SIG-M5 (cell line): ENCODE measurements around the gene KLF13.

Source experiments
- DNase-seq: peaks from one replicate; lab custom pipeline; 2025; lab: John Stamatoyannopoulos, UW

Gene KLF13

DNA sequence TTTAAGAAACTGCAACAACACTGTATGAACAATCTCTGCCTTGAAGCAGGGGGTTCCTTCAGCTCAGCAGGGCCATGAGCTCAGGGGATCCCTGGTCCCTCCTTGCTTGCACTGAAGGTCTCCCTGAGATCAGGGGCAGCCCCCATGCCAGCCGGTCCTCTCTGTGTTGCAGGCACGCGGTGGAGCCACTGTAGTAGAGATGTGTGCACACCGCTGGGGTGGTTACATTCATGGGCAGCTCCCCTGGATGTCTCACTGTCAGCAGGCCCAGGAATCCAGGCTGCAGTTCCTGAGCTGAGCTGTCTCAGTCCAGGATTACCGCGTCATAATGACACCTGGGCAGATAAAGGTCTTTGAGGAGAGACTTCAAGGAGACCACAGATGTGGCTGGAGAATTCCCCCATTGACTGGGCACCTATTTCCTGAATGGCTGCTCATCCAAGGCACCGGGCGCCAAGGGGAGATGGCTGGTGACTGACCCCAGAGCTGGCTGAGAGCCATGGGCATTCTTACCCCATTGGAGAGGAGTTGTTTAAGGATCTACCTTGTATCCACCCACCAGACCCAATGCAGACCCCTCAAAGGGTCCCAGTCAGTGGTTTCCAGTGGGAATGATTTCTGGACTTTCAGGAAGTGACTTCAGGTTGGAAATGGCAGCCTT is 10.4 kb upstream of the KLF13 start:
- DNase-seq, result no peak

DNA sequence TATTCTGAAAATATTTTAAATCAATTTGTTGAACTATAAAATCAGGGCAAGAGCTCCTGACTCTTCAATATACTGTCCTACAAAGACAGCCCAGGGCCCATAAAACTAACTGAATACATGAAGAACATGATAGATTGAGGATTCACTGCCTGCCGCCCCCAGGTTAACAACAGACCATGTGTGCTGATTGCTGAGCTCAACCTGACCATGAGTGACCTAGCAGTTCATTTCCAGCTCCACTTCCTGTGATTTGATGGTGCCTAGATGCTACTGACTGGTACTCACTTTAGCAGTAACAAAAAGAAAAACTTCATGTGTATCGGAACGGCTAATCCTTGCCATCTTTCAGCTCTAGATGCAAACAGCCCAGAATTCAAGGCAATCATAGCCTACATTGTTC is 9.6 kb upstream of the KLF13 start:
- no peak for DNase-seq

DNA sequence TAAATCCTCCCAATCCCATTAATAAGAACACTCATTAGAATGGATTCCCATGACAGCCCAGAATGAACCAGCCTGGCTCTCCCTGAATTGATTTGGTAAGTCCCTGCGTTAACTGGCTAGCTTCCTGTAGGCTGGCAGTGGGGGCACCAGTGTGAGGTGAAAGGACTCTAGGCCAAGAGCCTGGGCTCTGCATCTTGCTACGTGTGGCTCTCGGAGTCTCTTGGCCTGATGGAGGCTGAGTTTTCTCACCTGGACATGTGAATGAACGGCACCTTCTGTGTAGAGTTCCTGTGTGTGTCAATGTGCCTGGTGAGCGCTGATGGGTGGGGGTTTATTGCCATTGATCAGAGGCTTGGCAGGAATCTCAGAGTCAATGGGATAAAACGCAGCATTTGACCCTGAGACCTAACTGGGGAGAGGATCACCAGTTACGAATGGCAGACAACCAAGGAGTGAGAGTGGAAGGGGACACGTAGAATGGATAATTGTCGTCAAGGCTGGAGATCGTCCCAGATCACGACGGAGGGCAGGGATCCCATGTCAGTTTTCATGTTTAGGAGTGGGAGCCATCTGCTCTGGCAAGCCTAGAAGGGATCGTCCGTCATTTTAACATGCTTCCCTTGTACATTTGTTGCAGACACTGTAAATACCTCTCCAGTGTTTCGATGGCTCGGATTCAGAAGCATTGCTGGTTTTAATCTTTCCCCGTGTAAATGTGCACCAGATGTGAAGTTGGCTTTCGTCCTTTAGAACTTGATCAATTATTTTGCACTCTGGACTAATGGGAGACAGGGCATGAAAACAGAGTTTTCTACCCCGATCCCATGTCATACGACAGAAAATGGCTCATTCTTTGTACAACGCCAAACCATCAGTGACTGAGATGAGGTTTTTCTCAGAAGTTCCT is 9.0 kb upstream of the KLF13 start:
- DNase-seq, result no peak

DNA sequence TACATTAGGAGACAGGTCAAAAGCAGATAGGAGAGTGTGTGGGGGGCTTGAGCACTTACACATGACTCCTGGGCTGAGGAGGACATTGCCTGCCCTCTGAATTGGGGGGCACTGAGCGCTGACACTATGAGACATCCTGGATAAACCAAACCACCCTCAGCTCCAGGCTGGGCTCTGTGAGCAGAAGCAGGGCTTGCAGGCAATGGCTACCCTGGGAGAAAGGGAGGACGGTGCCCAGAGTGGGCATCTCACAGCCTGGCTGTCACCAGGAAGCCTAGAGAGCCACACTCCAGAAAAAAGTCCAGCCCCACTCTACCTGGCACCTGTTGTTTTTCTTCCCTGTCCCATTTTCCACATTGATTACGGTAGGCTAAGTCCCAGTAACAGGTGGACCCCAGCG is 8.2 kb upstream of the KLF13 start:
- DNase-seq, result no peak

DNA sequence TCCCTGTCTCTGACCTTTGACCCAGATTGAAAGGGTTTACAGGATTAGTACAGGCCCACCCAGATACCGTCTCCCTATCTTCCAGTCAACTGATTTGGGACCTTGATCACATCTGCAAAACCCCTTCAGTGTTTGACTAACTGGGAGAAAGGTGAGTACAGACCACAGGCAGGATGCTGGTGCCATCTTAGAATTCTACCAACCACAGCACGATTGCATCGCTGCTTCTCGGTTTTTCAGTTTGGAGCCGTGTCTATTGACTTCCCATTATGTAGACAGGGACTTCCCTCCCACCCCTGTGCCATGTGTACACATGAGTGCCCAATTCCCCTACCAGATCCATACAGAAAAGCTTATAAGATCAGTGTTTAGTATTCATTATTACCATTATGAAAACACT is 6.6 kb upstream of the KLF13 start:
- DNase-seq, result no peak

DNA sequence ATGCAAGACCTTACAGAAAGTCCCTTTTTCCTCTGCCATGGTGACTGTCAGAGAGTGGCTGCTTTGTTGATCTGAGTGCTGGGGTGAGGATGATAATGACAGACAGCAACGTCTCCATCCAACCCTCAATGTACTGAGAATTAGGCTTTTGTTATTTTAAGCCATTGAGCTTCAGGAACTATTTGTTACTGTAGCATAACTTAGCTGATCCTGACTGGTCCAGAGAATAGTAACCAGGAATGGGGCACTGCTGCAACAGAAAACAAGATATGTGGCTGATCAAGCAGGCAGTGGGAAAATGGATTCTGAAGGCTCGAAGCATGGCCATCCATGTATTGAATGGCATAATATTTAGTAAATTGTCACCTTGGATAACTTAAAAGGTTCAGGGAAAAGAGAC is 5.2 kb upstream of the KLF13 start:
- no peak for DNase-seq

DNA sequence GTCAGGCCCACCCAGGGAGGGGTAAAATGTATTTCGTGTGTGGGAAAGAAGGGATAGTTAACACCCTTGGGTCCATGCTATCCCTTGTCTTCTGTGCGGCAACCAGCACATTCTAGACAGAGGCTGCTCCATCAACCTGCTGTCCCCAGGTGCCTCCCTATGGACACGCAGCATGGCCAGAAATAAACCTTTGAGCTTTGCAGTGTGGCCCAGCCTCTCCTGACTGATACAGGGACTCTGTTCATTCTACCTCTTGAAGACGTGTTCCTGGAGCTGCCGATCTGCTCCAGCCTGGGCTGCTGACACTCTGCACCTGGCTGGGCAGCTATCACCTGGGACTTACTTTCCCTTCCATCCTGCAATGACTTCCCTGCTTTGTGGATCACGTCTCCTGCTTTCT is 4.1 kb upstream of the KLF13 start:
- DNase-seq, result no peak

DNA sequence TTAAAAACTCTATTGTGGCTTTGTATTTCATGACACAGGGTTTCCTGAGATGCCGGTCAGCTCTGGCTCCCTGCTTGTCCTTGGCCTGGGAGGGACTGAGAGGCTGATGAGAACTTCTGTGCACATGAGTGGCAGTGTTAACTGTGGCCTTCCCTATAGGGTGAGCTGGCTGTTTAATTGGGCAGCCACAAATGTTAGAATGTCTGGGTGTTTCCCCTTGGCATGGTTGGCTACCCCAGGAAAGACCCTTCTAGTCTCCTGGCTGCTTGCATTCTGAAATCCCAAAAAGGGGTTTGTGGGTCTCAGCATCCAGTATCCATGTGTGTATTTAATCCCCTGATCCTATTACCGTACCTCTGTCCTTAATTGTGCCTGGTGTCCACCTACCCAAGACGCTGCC is 3.0 kb upstream of the KLF13 start:
- no peak for DNase-seq

DNA sequence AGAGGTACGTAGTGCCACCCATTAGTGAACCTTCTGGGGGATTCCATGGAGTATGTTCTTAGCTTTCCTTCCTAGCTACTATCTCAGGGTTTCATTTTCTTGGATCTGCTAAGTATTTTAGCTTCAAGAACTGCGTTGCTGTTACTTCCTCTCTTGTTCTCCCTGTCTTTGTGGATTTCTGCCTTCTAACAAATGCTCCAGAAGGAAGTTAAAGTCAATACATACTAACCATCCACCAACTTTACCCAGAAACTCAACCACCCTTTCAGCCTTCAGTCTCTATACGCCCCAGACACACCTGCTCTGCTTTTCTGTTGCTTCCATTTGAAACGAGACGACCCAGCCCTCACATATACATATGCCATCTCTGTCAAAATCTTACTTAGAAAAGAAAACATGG is 2.4 kb upstream of the KLF13 start:
- no peak for DNase-seq

DNA sequence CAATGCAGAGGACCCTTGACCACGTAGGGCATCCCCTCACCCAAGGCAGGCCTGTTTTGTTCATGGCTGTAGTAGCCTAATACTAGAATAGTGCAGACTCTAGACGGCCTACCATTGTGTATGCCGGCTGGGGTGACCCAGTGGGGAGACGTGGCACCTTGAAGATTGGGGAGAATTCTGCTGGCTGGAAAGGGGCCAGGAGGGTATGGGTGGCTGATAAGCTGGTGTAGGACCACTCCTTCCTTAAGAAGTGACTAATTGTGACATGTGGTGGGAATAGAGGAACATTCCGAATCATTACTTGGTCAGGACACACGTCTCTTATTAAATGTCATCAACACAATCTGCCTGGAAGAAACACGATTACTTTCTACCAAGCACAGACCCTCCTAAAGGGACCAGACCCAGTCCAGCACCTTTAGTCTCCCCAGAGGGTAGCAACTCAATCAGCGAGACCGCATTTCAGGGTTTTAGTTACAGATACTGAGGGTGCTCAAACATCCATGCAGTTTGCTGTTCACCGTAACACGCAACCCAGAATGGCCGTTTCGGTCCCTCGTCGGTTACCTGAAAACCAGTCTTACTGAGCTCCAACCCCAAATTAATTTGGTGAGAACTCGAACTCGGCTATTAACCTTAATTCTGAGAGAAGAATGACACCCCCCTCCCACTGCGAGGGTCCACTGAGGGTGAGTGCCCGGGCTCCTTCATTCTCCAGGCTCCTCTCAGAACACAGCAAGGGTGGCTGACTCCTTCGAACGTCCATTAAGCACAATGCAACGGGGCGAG is 1.6 kb upstream of the KLF13 start:
- no peak for DNase-seq

DNA sequence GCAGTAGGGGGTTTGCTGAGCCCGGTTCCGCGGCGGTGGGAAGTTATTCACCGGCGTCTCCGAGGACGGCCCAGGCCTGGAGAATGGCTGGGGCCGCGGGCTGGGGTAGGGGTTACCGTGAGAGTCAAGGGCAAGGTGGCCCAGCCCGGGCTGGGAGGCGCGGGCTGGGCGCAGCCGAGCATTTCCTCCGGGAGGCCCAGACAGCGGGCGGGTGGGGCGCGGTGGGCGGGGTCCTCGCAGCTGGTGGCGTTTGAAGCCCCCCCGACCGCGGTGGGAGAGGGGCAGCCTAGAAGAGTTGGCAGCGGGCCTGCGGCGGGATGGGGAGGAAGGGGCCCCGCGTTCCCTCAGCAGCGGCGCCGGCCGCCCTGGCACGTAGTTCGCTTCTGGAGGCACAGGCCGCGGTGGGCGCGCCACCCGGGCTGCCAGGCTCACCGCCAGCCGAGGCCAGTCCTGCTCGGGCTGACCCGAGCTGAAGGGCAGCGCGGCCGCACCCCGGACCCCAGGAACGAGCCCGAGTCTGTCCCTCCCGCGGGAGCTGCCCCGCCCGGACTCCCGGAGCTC is 960 bp upstream of the KLF13 start:
- no peak for DNase-seq

DNA sequence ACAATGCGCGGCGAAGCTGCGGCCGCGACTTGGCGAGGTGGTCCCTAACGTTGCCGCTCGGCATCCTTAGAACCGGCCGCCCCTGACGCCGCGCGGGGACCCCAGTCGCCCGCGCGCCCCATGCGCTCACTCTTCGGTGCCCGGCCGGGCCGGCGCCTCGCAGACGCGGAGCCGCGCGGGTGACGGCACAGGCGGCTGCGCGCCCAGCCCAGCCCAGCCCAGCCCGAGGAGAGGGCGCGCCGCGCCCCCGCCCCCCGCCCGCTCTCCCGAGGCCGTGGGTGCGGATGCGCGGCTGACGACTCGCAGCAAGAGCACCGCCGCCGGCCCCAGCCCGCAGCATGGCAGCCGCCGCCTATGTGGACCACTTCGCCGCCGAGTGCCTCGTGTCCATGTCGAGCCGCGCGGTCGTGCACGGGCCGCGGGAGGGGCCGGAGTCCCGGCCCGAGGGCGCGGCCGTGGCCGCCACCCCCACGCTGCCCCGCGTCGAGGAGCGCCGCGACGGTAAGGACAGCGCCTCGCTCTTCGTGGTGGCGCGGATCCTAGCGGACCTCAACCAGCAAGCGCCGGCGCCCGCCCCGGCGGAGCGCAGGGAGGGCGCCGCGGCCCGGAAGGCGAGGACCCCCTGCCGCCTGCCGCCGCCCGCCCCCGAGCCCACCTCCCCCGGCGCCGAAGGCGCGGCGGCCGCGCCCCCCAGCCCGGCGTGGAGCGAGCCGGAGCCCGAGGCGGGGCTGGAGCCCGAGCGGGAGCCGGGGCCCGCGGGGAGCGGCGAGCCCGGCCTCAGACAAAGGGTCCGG is 437 bp downstream of the KLF13 start:
- no peak for DNase-seq

DNA sequence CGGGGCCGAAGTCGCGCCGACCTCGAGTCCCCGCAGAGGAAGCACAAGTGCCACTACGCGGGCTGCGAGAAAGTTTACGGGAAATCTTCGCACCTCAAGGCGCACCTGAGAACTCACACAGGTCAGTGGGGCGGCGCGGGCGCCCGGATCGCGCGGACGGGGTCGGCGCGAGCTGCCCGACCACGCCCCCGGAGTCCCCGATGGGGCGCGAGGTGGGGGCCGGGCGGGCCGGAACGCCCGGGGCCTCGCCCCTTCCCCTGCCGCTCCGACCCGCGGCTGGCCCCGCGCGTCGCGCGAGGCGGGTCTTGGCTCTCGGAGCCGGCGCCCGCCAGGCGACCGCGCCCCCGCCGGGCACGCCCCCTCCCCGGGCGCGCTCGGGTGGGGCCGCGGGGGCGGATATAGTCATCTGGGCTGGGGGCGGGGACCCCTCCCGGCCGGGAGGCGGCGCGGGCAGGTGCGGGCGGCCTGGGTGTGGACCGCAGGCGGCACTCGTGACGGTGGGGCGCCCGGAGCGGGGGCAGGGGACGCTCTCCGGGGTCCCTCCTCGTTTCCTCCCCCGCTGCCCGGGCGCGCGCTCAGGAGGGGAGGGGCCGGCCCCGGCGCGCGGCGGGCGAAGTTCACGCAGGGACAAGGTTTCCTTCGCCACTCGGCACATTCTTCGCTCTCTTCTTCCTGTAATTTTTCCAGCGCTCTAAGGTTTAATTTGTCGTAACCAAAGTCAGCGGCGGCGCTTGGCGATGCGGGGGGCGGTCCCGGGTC is 1.2 kb downstream of the KLF13 start:
- no peak for DNase-seq

DNA sequence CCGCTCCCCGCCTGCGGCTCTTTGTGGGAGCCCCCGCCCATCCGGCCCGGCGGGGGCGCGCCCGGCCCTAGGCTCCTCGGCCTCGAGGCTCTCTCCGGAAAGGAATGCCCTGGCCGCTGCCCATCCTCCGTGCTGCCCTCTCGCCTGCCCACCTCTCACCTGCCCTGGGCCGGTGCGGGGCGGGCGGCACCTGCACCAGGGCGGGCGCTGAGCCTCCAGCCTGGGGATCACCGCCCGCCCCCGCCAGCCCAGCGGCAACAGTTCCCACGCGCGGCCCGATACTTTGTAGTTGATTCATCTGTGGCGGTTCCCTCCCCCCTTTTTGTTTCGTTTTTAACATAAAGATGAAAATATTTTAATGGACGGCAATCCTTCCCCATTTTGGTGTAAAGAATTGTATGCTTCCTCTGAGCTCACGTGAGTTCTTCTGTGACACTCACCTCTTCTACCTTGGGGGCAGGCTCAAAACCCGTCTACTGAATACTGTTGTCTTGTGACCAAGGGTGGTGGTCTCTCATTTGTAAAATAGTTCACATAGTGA is 1.9 kb downstream of the KLF13 start:
- no peak for DNase-seq

DNA sequence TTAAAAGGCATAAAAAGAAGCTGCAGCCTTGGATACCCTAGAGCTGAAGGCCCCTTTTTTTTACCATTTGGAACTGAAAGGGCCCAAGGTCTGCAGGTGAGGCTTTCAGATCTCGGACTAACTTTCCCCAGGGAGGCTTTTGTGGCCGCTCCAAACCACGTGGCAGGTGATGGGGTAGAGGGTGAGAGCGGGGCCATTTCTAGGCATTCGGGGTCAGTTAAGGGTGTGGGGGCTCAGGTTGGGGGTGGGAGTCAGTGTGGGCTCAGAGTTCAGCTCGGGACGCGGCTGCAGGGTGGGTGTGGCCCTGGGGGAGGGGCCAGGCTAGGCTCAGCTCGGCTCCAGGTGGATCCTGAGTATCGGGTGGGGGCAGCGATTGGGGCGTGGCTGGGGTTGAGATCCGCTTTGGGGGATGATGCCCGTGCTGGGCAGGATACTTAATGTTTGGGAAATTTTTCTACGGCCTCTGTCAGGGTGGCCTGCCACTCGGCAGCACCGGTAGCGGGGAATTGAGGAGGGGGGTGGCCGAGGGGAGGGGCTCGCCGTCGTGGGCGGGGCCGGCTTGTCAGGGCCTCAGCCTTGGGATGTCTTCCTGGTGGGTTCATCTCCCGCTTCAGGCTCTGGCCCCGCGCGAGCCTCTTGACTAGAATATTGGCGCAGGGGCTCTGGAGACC is 2.5 kb downstream of the KLF13 start:
- DNase-seq, result no peak

DNA sequence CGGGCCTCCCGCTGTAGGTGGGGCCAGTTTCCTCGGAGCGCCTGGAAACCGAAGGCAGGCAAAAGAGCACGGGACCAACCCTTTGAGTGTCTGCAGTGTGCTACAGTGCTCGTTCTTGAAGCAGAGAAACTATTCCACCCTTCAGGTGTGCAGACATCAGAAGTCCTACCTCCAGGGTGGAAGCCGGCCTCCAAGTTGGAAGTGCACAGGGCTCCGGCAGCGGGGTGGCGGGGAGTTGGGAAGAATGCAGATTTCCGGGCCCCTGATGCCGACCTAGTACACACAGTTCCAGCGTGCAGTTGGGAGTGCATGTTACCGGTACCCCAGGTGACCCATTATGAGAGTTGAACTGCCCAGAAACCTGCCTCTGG is 3.0 kb downstream of the KLF13 start:
- DNase-seq, result no peak

DNA sequence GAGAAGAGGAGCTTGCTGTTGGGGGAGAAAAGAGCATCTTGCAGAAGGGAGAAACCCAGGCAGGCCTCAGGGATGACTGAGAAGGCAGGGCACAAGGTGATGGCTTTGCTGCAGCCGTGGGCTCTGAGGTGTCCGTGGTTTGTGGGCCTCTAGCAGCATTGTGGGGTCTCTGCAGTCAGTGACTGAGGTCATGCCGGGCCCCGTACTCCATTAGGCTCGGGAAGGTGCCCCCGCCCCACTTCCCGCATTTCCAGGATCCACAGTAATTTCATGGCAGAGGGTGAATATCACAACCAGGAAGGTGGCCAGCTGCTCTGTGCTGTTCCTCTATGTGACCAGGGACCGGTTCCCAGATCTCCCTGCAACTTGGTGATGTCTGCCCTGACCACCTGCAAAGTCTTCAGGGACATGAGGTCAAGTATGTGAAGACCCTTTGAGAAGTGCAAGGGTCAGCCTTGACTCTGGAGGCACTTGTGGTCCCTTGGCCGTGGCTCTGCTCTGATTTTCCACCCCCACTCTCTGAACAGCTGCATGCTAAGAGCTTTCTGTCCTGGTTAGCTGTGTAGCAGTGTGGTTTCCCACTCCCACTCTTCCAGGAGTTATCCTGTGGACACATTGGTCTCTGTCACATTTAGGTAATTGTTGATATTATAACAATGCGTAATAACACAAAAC is 3.6 kb downstream of the KLF13 start:
- no peak for DNase-seq

DNA sequence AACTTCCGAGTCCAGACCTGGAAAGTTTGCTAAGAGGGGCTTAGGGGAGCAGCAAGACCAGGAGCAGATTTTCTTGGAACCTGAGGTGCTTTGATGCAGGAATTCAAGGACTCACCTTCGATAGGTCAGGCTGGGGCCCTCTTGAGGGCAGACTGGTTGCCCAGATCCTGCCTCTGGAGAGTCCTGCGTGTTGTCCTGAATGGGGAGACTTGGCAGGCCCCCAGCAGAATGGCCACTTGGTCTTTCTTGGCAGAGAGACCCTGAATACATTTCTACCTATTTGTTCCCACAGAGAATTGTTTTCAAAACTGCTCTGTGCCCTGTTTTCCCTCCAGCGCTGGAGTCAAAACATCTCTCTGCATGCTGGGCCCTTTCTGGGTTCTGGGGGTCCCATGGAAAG is 4.2 kb downstream of the KLF13 start:
- no peak for DNase-seq

DNA sequence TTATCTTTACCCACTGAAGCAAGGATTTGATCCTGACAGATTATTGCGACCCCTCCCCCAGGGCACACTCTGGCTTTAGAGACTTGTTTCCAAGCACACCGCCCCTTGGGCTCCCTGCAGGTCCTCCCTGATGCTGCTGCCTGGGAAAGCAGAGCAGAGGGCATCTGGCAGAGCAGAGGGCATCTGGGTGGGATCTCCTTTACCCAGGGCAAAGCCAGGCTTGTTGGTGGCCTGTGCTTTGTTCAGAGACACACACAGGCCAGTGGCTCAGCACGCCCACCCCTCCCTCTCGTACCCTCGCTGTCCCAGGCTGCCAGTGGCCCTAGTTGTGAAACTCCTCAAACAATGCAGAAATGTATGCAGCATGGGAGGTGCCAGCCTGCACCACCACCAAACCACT is 4.8 kb downstream of the KLF13 start:
- DNase-seq, result no peak
